GM12891 (cell line): ENCODE data around the gene LMX1A.

Source experiments
- PAX5 ChIP-seq: IDR thresholded peaks from 2 replicates; pipeline ENCODE4 v1.6.1; 2011; ENCODE audit warnings: low read length, moderate library complexity, mild to moderate bottlenecking; ENCODE audit not compliant: insufficient read depth, severe bottlenecking
- POLR2A ChIP-seq: IDR thresholded peaks from 2 replicates; pipeline ENCODE4 v1.6.1; 2011; ENCODE audit warnings: low read depth, low read length, control low read depth
- POLR2AphosphoS5 ChIP-seq: IDR thresholded peaks from 2 replicates; pipeline ENCODE4 v1.6.1; 2011; ENCODE audit warnings: low read depth, low read length, control low read depth
- SPI1 ChIP-seq: IDR thresholded peaks from 2 replicates; pipeline ENCODE4 v1.6.1; 2011; ENCODE audit warnings: low read depth, low read length, control low read depth
- TAF1 ChIP-seq: IDR thresholded peaks from 2 replicates; pipeline ENCODE4 v1.6.1; 2011; ENCODE audit warnings: low read depth, low read length, control low read depth

- TF ChIP-seq TAF1 (no peak), POLR2A (no peak), POLR2AphosphoS5 (no peak), PAX5 (no peak), SPI1 (no peak)
These were observed 203.8 kb downstream of the LMX1A start for GRCh38 chr1:165152727-165153126.
